Thoracic aorta (tissue), 2 donors: ENCODE results near the gene CREB1. TPM values are rescaled to one million over a fixed set of nuclear protein-coding genes. Genes with fewer than 3 reads are reported as not detected.

Experiments
- ATAC-seq: fragments of 150-250 bp; one replicate; pipeline ENCODE4 v1.8.0; 2017; ENCODE audit warnings: low read depth; ENCODE audit not compliant: insufficient number of reproducible peaks, low FRiP score
- DNase-seq: peaks from one replicate; pipeline ENCODE4 v3.0.0-alpha.2; 2020; ENCODE audit warnings: low spot score
- H3K27ac ChIP-seq, 2 donors: fragments of 200-600 bp; sonication (generic); 1 replicate in 1 of 2; 2 replicates in 1 of 2; pipeline ENCODE4 v1.5.1; 2016; ENCODE audit warnings: mild to moderate bottlenecking in 2 of 2, moderate library complexity in 2 of 2
- H3K27me3 ChIP-seq: fragments of 200-600 bp; sonication (generic); replicated peaks from 2 replicates; pipeline ENCODE4 v1.6.0; 2016; ENCODE audit warnings: mild to moderate bottlenecking; ENCODE audit not compliant: insufficient read depth
- H3K36me3 ChIP-seq: fragments of 200-600 bp; sonication (generic); one replicate; pipeline ENCODE4 v1.5.1; 2016
- H3K4me1 ChIP-seq, 2 donors: fragments of 200-600 bp; sonication (generic); 1 replicate in 1 of 2; 2 replicates in 1 of 2; pipeline versions ENCODE4 v1.5.1 to v1.6.0; 2016; ENCODE audit warnings: low read depth in 2 of 2, mild to moderate bottlenecking in 1 of 2; ENCODE audit not compliant: control insufficient read depth in 1 of 2
- H3K4me3 ChIP-seq: fragments of 200-600 bp; sonication (generic); 2 replicates; pipeline ENCODE4 v1.5.1; 2016; ENCODE audit warnings: mild to moderate bottlenecking
- H3K9me3 ChIP-seq: fragments of 200-600 bp; sonication (generic); 2 replicates; pipeline ENCODE4 v1.5.1; 2016
- CTCF ChIP-seq: fragments of 200-600 bp; sonication (generic); IDR thresholded peaks from one replicate; pipeline ENCODE4 v1.5.1; 2019; ENCODE audit warnings: antibody characterized with exemption
- total RNA-seq, 2 donors: library from RNA; depleted of rRNA; stranded (reverse); fragments of >200 nt; gene quantifications; one replicate each; pipeline versions ENCODE4 v1.1.0 to v1.2.3, GENCODE V29; 2016

CREB1 gene
- total RNA-seq, 2 donors from 2014 or later: 37.1 to 49.0 TPM

- DNase-seq: no peak
- TF ChIP-seq CTCF: no peak
- peaks cover 11 to 12% of the 10 kb centered on the region in 2 donors for H3K4me1 ChIP-seq
- H3K27me3 ChIP-seq: no peaks in the 10 kb centered on the region
- no peaks in the 10 kb centered on the region for H3K9me3 ChIP-seq
- ATAC-seq: no peak
- peak overlapping the region; percentile 16 to 72 for H3K27ac ChIP-seq
- H3K4me3 ChIP-seq: no peak overlapping the region
- H3K36me3 ChIP-seq: no peaks in the 10 kb centered on the region
Observed at GRCh38 chr2:207549145-207549544, 19.4 kb downstream of the CREB1 start.

GRCh38 chr2:207558079-207558491 is 28.3 kb downstream of the CREB1 start:
- Histone ChIP-seq H3K36me3 (peaks cover 3% of the 10 kb centered on the region), H3K4me1 (peaks cover 0 to 8% of the 10 kb centered on the region in 2 donors), H3K9me3 (no peaks in the 10 kb centered on the region), H3K27me3 (no peaks in the 10 kb centered on the region), H3K27ac (no peak overlapping the region), H3K4me3 (no peak overlapping the region)
- ATAC-seq: no peak
- TF ChIP-seq CTCF: no peak
- DNase-seq: no peak

- Histone ChIP-seq H3K9me3 (no peaks in the 10 kb centered on the region), H3K27me3 (no peaks in the 10 kb centered on the region), H3K4me3 (no peak overlapping the region), H3K36me3 (peaks cover 3% of the 10 kb centered on the region), H3K4me1 (peaks cover 0 to 13% of the 10 kb centered on the region in 2 donors), H3K27ac (no peak overlapping the region)
- no peak for TF ChIP-seq CTCF
- DNase-seq: no peak
- ATAC-seq: no peak
Observed at GRCh38 chr2:207561386-207562080, 31.8 kb downstream of the CREB1 start.

- Histone ChIP-seq H3K4me3 (no peak overlapping the region), H3K36me3 (peaks cover 3% of the 10 kb centered on the region), H3K4me1 (peaks cover 0 to 13% of the 10 kb centered on the region in 2 donors), H3K27ac (no peak overlapping the region), H3K27me3 (no peaks in the 10 kb centered on the region), H3K9me3 (no peaks in the 10 kb centered on the region)
- DNase-seq (no peak), ATAC-seq (no peak)
- no peak for TF ChIP-seq CTCF
Observed at GRCh38 chr2:207565736-207566500, 36.2 kb downstream of the CREB1 start.

- TF ChIP-seq CTCF: no peak
- no peak overlapping the region for H3K4me3 ChIP-seq
- H3K4me1 ChIP-seq: peaks cover 0 to 5% of the 10 kb centered on the region in 2 donors
- no peak overlapping the region for H3K27ac ChIP-seq
- H3K9me3 ChIP-seq: no peaks in the 10 kb centered on the region
- ATAC-seq (no peak), DNase-seq (no peak)
- peaks cover 5% of the 10 kb centered on the region for H3K36me3 ChIP-seq
- no peaks in the 10 kb centered on the region for H3K27me3 ChIP-seq
Observed at GRCh38 chr2:207567671-207568070, 37.9 kb downstream of the CREB1 start.
